ENCODE results near the gene FARP1.

Gene FARP1

GRCh38 chr13:98413796-98414195 is 270.9 kb downstream of the FARP1 start:
- in situ Hi-C loops (cut with MboI; ENCODE audit: low sequenced_read_pairs), result no loop called here

GRCh38 chr13:98415326-98416070 is 272.6 kb downstream of the FARP1 start:
- in situ Hi-C loops (cut with MboI; ENCODE audit: low sequenced_read_pairs), result no loop called here

- in situ Hi-C loops (cut with MboI; ENCODE audit: low sequenced_read_pairs), result no loop called here
Measured at GRCh38 chr13:98416408-98416807, 273.5 kb downstream of the FARP1 start.

- in situ Hi-C loops (cut with MboI; ENCODE audit: low sequenced_read_pairs), result no loop called here
Measured at GRCh38 chr13:98419786-98420553, 277.1 kb downstream of the FARP1 start.

GRCh38 chr13:98420554-98421175 is 277.8 kb downstream of the FARP1 start:
- in situ Hi-C loops (cut with MboI; ENCODE audit: low sequenced_read_pairs), result no loop called here

GRCh38 chr13:98422046-98422445 is 279.2 kb downstream of the FARP1 start:
- in situ Hi-C loops (cut with MboI; ENCODE audit: low sequenced_read_pairs), result no loop called here

- in situ Hi-C loops (cut with MboI; ENCODE audit: low sequenced_read_pairs), result no loop called here
Measured at GRCh38 chr13:98423417-98423816, 280.5 kb downstream of the FARP1 start.

GRCh38 chr13:98427331-98427995 is 284.6 kb downstream of the FARP1 start:
- in situ Hi-C loops (cut with MboI; ENCODE audit: low sequenced_read_pairs), result no loop called here

- in situ Hi-C loops (cut with MboI; ENCODE audit: low sequenced_read_pairs), result no loop called here
Measured at GRCh38 chr13:98428256-98428966, 285.5 kb downstream of the FARP1 start.

- in situ Hi-C loops (cut with MboI; ENCODE audit: low sequenced_read_pairs), result no loop called here
Measured at GRCh38 chr13:98429081-98429480, 286.2 kb downstream of the FARP1 start.

- in situ Hi-C loops (cut with MboI; ENCODE audit: low sequenced_read_pairs), result no loop called here
Measured at GRCh38 chr13:98429531-98429930, 286.6 kb downstream of the FARP1 start.

- in situ Hi-C loops (cut with MboI; ENCODE audit: low sequenced_read_pairs), result no loop called here
Measured at GRCh38 chr13:98429977-98430736, 287.3 kb downstream of the FARP1 start.

GRCh38 chr13:98432638-98433037 is 289.7 kb downstream of the FARP1 start:
- in situ Hi-C loops (cut with MboI; ENCODE audit: low sequenced_read_pairs), result no loop called here

- in situ Hi-C loops (cut with MboI; ENCODE audit: low sequenced_read_pairs), result no loop called here
Measured at GRCh38 chr13:98433654-98434053, 290.8 kb downstream of the FARP1 start.

GRCh38 chr13:98434060-98434459 is 291.2 kb downstream of the FARP1 start:
- in situ Hi-C loops (cut with MboI; ENCODE audit: low sequenced_read_pairs), result no loop called here

GRCh38 chr13:98435376-98435775 is 292.5 kb downstream of the FARP1 start:
- in situ Hi-C loops (cut with MboI; ENCODE audit: low sequenced_read_pairs), result no loop called here

GRCh38 chr13:98436233-98436910 is 293.5 kb downstream of the FARP1 start:
- in situ Hi-C loops (cut with MboI; ENCODE audit: low sequenced_read_pairs), result no loop called here

- in situ Hi-C loops (cut with MboI; ENCODE audit: low sequenced_read_pairs), result no loop called here
Measured at GRCh38 chr13:98438246-98439125, 295.6 kb downstream of the FARP1 start.

Measured in hTERT RPE-1 (cell line).